K562 (cell line): ENCODE results near the gene COLEC12. TPM values are rescaled to one million over a fixed set of nuclear protein-coding genes. Genes with fewer than 3 reads are reported as not detected.

Experiments used
- ATAC-seq: fragments of 200-7000 bp; cut with Tn5 transposase; 3 replicates; pipeline ENCODE4 v1.9.1; 2020; ENCODE audit warnings: moderate library complexity
- BruUV-seq: library from RNA; stranded (reverse); fragments of 400-500 nt; replicated peaks from 2 replicates; lab custom pipeline; 2021; lab: Mats Ljungman, UMichigan
- CTCF ChIA-PET: fragments of 300-600 bp; formaldehyde crosslinking; extraction: SDS; loops from one replicate; lab custom pipeline; 2021; ENCODE audit warnings: low intra/inter-chr PET ratio; lab: Yijun Ruan, JAX
- POLR2A ChIA-PET: fragments of 300-600, 350-650 bp; sonication (Branson Sonifier 250); formaldehyde crosslinking; extraction: SDS; loops from one replicate; lab custom pipeline; 2021; ENCODE audit warnings: antibody characterized with exemption, inconsistent platforms; lab: Yijun Ruan, JAX
- DNase-seq, 4 experiments: peaks; one replicate each; pipeline versions ENCODE4 v3.0.0 to v3.0.0-alpha.2; 2011 to 2018; ENCODE audit warnings: low spot score in 3 of 4, mixed read lengths in 3 of 4; ENCODE audit errors: extremely low read depth in 1 of 4
- FAIRE-seq: peaks from 2 replicates; lab custom pipeline; 2011; peaks lifted over from hg19 to GRCh38; lab: Jason Lieb, UNC
- H2AFZ ChIP-seq: 2 replicates; pipeline ENCODE4 v1.6.0; 2011; ENCODE audit warnings: low read depth, low read length, control low read depth, inconsistent platforms
- H3K27ac ChIP-seq: fragments of 200-600 bp; 3 replicates; pipeline ENCODE4 v1.8.0; 2011; ENCODE audit warnings: low read depth, mild to moderate bottlenecking, control low read depth, inconsistent platforms, low read length, moderate library complexity, mixed read lengths; ENCODE audit errors: extremely low read depth
- H3K27me3 ChIP-seq, 2 experiments: fragments of 300-600 bp in 1 of 2; 2 replicates in 1 of 2; 3 replicates in 1 of 2; pipeline versions ENCODE4 v1.6.0 to v1.8.0; 2011; ENCODE audit warnings: inconsistent platforms in 2 of 2, low read length in 2 of 2, mild to moderate bottlenecking in 1 of 2, mixed read lengths in 1 of 2, moderate library complexity in 1 of 2; ENCODE audit not compliant: control insufficient read depth in 2 of 2, insufficient read depth in 2 of 2
- H3K36me3 ChIP-seq: fragments of 300-600 bp; 3 replicates; pipeline ENCODE4 v1.8.0; 2011; ENCODE audit warnings: mild to moderate bottlenecking, low read length, inconsistent platforms; ENCODE audit not compliant: control insufficient read depth, insufficient read depth
- H3K4me1 ChIP-seq, 2 experiments: fragments of 200-600 bp in 1 of 2; replicated peaks in 1 of 2; 2 replicates in 1 of 2; 3 replicates in 1 of 2; pipeline versions ENCODE4 v1.5.1 to v1.8.0; 2011; ENCODE audit warnings: inconsistent platforms in 2 of 2, low read length in 2 of 2, mild to moderate bottlenecking in 1 of 2, mixed read lengths in 1 of 2, moderate library complexity in 1 of 2; ENCODE audit not compliant: control insufficient read depth in 2 of 2, insufficient read depth in 2 of 2
- H3K4me2 ChIP-seq: 2 replicates; pipeline ENCODE4 v1.6.1; 2011; ENCODE audit warnings: low read length, control low read depth, inconsistent platforms, mixed read lengths; ENCODE audit not compliant: insufficient read depth
- H3K4me3 ChIP-seq: fragments of 200-600 bp; sonication (generic), shearing (Covaris generic); 2 replicates; pipeline ENCODE4 v1.5.1; 2016; ENCODE audit warnings: control low read depth, inconsistent platforms
- H3K79me2 ChIP-seq: fragments of 200-600 bp; 3 replicates; pipeline ENCODE4 v1.8.0; 2011; ENCODE audit warnings: low read length, inconsistent platforms; ENCODE audit not compliant: control insufficient read depth, insufficient read depth
- H3K9ac ChIP-seq, 2 experiments: 2 replicates each; pipeline versions ENCODE4 v1.6.0 to v1.6.1; 2011; ENCODE audit warnings: low read depth in 2 of 2, low read length in 2 of 2, control low read depth in 1 of 2, inconsistent platforms in 1 of 2, mild to moderate bottlenecking in 1 of 2, mixed read lengths in 1 of 2; ENCODE audit not compliant: insufficient read depth in 1 of 2
- H3K9me1 ChIP-seq: one replicate; pipeline ENCODE4 v1.6.0; 2011; ENCODE audit warnings: inconsistent platforms, mild to moderate bottlenecking, low read length, moderate library complexity; ENCODE audit not compliant: control insufficient read depth, insufficient read depth
- H3K9me3 ChIP-seq: replicated peaks from 2 replicates; pipeline ENCODE4 v1.5.1; 2011; ENCODE audit warnings: low read depth, low read length, inconsistent platforms; ENCODE audit not compliant: control insufficient read depth, insufficient read depth
- H4K20me1 ChIP-seq: replicated peaks from 2 replicates; pipeline ENCODE4 v1.6.1; 2011; ENCODE audit warnings: low read length, inconsistent platforms, mixed read lengths; ENCODE audit not compliant: control insufficient read depth, insufficient read depth
- CAMTA2 ChIP-seq: fragments of 250-450 bp; sonication (Bioruptor Pico); conservative IDR thresholded peaks from 2 replicates; pipeline ENCODE4 v1.5.1; 2022
- CEBPB ChIP-seq: fragments of 450-650 bp; IDR thresholded peaks from 2 replicates; pipeline ENCODE4 v1.6.1; 2016; ENCODE audit warnings: missing genetic modification characterization, missing compliant biosample characterization
- DPF2 ChIP-seq: fragments of 450-650 bp; IDR thresholded peaks from 2 replicates; pipeline ENCODE4 v1.6.1; 2016
- FUS ChIP-seq: fragments of 200-400 bp; formaldehyde crosslinking; optimal IDR thresholded peaks from 2 replicates; pipeline ENCODE3; 2017; ENCODE audit warnings: low read depth, low read length
- GTF2A2 ChIP-seq: IDR thresholded peaks from 2 replicates; pipeline ENCODE4 v1.6.1; 2016; ENCODE audit warnings: mild to moderate bottlenecking, missing genetic modification characterization, missing compliant biosample characterization
- MAX ChIP-seq: sonication (generic); formaldehyde crosslinking; IDR thresholded peaks from 2 replicates; pipeline ENCODE4 v1.9.0; 2022; ENCODE audit warnings: mild to moderate bottlenecking, missing genetic modification reagents
- MBD1 ChIP-seq: fragments of 250-450 bp; sonication (Bioruptor Pico); IDR thresholded peaks from 2 replicates; pipeline ENCODE4 v1.8.0; 2022; ENCODE audit warnings: inconsistent platforms
- NEUROD1 ChIP-seq: fragments of 150-350 bp; IDR thresholded peaks from 2 replicates; pipeline ENCODE4 v1.6.1; 2014; ENCODE audit warnings: borderline replicate concordance, low read length, low read depth; ENCODE audit not compliant: partially characterized antibody
- ZNF134 ChIP-seq: fragments of 250-450 bp; sonication (Bioruptor Pico); conservative IDR thresholded peaks from 2 replicates; pipeline ENCODE4 v1.4.0; 2020
- ZNF395 ChIP-seq: fragments of 200-800 bp; sonication (Bioruptor generic); IDR thresholded peaks from 2 replicates; pipeline ENCODE4 v1.6.1; 2017; ENCODE audit warnings: missing genetic modification characterization, missing compliant biosample characterization
- ZNF766 ChIP-seq: fragments of 200-800 bp; sonication (Bioruptor generic); conservative IDR thresholded peaks from 2 replicates; pipeline ENCODE4 v1.6.1; 2016; ENCODE audit warnings: missing genetic modification characterization, missing compliant biosample characterization
- ZNF830 ChIP-seq: fragments of 250-450 bp; sonication (Bioruptor Pico); IDR thresholded peaks from 2 replicates; pipeline ENCODE4 v1.5.0; 2021; ENCODE audit warnings: mild to moderate bottlenecking
- WGBS: fragments of 100-300 bp; shearing (Covaris generic); methylation state at CpG from one replicate; pipeline ENCODE4 v1.1.6; 2016; ENCODE audit warnings: low coverage, mixed read lengths; ENCODE audit not compliant: insufficient coverage; ENCODE audit errors: missing lambda C conversion rate; 5-methylcytosine and 5-hydroxymethylcytosine counted together
- in situ Hi-C: fragments of 300-500 bp; cut with MboI; formaldehyde crosslinking; loops from 4 replicates; pipeline ENCODE4 v1.15.0; 2018; ENCODE audit warnings: inconsistent platforms, mixed read lengths
- intact Hi-C: fragments of 100-400 bp; cut with micrococcal nuclease; formaldehyde crosslinking; loops from 2 replicates; pipeline ENCODE4 v1.14.2; 2022
- polyA plus RNA-seq, 8 experiments: library from polyadenylated mRNA; depleted of rRNA in 4 of 8; stranded (reverse) in 5 of 8; unstranded in 3 of 8; fragments of >200 nt; fragmentation: Nextera tagmentation in 2 of 8; fragmentation: Illumina TruSeq in 1 of 8; extraction: Ambion mirVana in 2 of 8; extraction: Trizol in 1 of 8; gene quantifications; 2 replicates each; pipeline versions ENCODE4 v1.2.1 to v1.2.3, GENCODE V29; 2011 to 2014; ENCODE audit warnings: inconsistent platforms in 1 of 8, missing spikeins in 1 of 8
- total RNA-seq, 7 experiments: library from RNA; depleted of rRNA in 6 of 7; stranded (reverse); fragments of >200 nt in 6 of 7; fragmentation: Illumina TruSeq in 2 of 7; extraction: Trizol in 2 of 7; gene quantifications; 2 replicates each; pipeline versions ENCODE4 v1.2.1 to v1.2.3, GENCODE V29; 2011 to 2021; ENCODE audit warnings: low replicate concordance in 1 of 7

Gene COLEC12
- total and polyA plus RNA-seq, 9 of the 15 experiments (the other 6 are each of a cell fraction or from before 2014, with no cell fraction given): 0.04 TPM; not detected in 8

- TF ChIP-seq MBD1 (CRISPR knock-in tag): no peak
- TF ChIP-seq ZNF766 (CRISPR knock-in tag): no peak
- TF ChIP-seq ZNF830: no peak
- no peak for TF ChIP-seq CAMTA2 (CRISPR knock-in tag)
- no peak for TF ChIP-seq FUS
- TF ChIP-seq GTF2A2: no peak
- TF ChIP-seq CEBPB (tag): no peak
- TF ChIP-seq ZNF134 (CRISPR knock-in tag): no peak
- no peak for TF ChIP-seq NEUROD1
- TF ChIP-seq MAX (CRISPR knock-in tag): no peak
- no peak for TF ChIP-seq DPF2
Observed at GRCh38 chr18:318791-319291, 181.7 kb downstream of the COLEC12 start (continued).

- Histone ChIP-seq H4K20me1 (0 out of 2 replicates have a peak, but pooled peaks cover 10% of the 10 kb centered on the region), H3K4me1 (peaks cover 5 to 7% of the 10 kb centered on the region in 2 experiments; a peak in 3 of 5 replicates), H3K27ac (no peak overlapping the region), H2AFZ (peak overlapping the region; percentile 47; the same call in 1 of the 2 replicates), H3K4me2 (peak overlapping the region; percentile 43), H3K9me3 (no peaks in the 10 kb centered on the region), H3K36me3 (no peaks in the 10 kb centered on the region), H3K4me3 (no peak overlapping the region), H3K27me3 (peaks cover 41 to 52% of the 10 kb centered on the region in 2 experiments), H3K79me2 (no peaks in the 10 kb centered on the region), H3K9ac (no peak overlapping the region), H3K9me1 (no peaks in the 10 kb centered on the region)
- ATAC-seq (no peak), DNase-seq (no peak), FAIRE-seq (no peak)
- intact Hi-C loops: no loop called here
- ChIA-PET CTCF (no interaction called here), POLR2A (interaction anchor here (0.7 to 2.6 kb wide), 2 partner anchors 11 to 14 kb away, joined by 3 to 15 read pairs; no protein-coding TSS in a partner anchor)
- in situ Hi-C loops: no loop called here
- BruUV-seq: no TSS peak
- 15% methylated on average over 4 of the region's 6 CpGs for WGBS
- TF ChIP-seq ZNF395 (CRISPR knock-in tag): no peak
Observed at GRCh38 chr18:317618-318017, 182.9 kb downstream of the COLEC12 start.
